ENCODE results near the gene CHN2. TPM values are rescaled to one million over a fixed set of nuclear protein-coding genes. Genes with fewer than 3 reads are reported as not detected.
A peak's percentile ranks its signal among the peaks of the same experiment; 100 is the strongest.

Gene CHN2
- total RNA-seq, 1 experiment from 2014 or later, result 18.8 TPM

- H3K36me3 Mint-ChIP-seq (ENCODE audit: insufficient read depth, unreplicated experiment), result peaks cover 6% of the 10 kb centered on the region
- Histone ChIP-seq H3K4me1 (peaks cover 27% of the 10 kb centered on the region), H3K4me3 (ENCODE audit: low read depth, low read length) (no peak overlapping the region), H3K27me3 (replicated peaks; ENCODE audit: control insufficient read depth, insufficient read depth, low read length) (no peaks in the 10 kb centered on the region), H3K36me3 (ENCODE audit: control insufficient read depth, insufficient read depth, low read length) (no peaks in the 10 kb centered on the region; the same call in 1 of the 2 replicates), H3K9me3 (no peaks in the 10 kb centered on the region)
- H3K4me3 Mint-ChIP-seq (ENCODE audit: unreplicated experiment), result no peak overlapping the region
- ChIA-PET POLR2A (no interaction called here), CTCF (no interaction called here)
- no peak for DNase-seq
- peaks cover 36% of the 10 kb centered on the region for H3K4me1 Mint-ChIP-seq (ENCODE audit: low read depth, unreplicated experiment)
- H3K9me3 Mint-ChIP-seq (ENCODE audit: unreplicated experiment), result no peaks in the 10 kb centered on the region
- no TSS peak for BruUV-seq (replicated peaks)
- intact Hi-C loops (cut with micrococcal nuclease; ENCODE audit: unreplicated experiment), result loop anchor here (5.0 kb wide), 1 partner anchor 77 kb away; the partner anchor contains the start of gene PRR15
- TF ChIP-seq, protein P1, sequence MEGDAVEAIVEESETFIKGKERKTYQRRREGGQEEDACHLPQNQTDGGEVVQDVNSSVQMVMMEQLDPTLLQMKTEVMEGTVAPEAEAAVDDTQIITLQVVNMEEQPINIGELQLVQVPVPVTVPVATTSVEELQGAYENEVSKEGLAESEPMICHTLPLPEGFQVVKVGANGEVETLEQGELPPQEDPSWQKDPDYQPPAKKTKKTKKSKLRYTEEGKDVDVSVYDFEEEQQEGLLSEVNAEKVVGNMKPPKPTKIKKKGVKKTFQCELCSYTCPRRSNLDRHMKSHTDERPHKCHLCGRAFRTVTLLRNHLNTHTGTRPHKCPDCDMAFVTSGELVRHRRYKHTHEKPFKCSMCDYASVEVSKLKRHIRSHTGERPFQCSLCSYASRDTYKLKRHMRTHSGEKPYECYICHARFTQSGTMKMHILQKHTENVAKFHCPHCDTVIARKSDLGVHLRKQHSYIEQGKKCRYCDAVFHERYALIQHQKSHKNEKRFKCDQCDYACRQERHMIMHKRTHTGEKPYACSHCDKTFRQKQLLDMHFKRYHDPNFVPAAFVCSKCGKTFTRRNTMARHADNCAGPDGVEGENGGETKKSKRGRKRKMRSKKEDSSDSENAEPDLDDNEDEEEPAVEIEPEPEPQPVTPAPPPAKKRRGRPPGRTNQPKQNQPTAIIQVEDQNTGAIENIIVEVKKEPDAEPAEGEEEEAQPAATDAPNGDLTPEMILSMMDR (IDR thresholded peaks at IDR 0.05; ENCODE audit: insufficient read depth in 1 of 2, low read depth in 1 of 2, low read length in 1 of 2, severe bottlenecking in 1 of 2, unreplicated experiment in 1 of 2), result no peak
- peak overlapping the region; percentile 15 for H3K27ac Mint-ChIP-seq (ENCODE audit: unreplicated experiment)
- H3K27me3 Mint-ChIP-seq (ENCODE audit: insufficient read depth, unreplicated experiment), result no peaks in the 10 kb centered on the region
These were observed 291.0 kb downstream of the CHN2 start for GRCh38 chr7:29485339-29486190.

- POLR2A ChIA-PET, result no interaction called here
- no peaks in the 10 kb centered on the region for H3K9me3 Mint-ChIP-seq (ENCODE audit: unreplicated experiment)
- H3K4me1 ChIP-seq, result peaks cover 29% of the 10 kb centered on the region
- peaks cover 6% of the 10 kb centered on the region for H3K36me3 Mint-ChIP-seq (ENCODE audit: insufficient read depth, unreplicated experiment)
- H3K36me3 ChIP-seq (ENCODE audit: control insufficient read depth, insufficient read depth, low read length), result no peaks in the 10 kb centered on the region; the same call in 1 of the 2 replicates
- DNase-seq, result no peak
- no peak overlapping the region for H3K4me3 ChIP-seq (ENCODE audit: low read depth, low read length)
- TF ChIP-seq, protein P1 (IDR thresholded peaks at IDR 0.05; ENCODE audit: insufficient read depth in 1 of 2, low read depth in 1 of 2, low read length in 1 of 2, severe bottlenecking in 1 of 2, unreplicated experiment in 1 of 2), result no peak
- H3K27me3 ChIP-seq (replicated peaks; ENCODE audit: control insufficient read depth, insufficient read depth, low read length), result no peaks in the 10 kb centered on the region
- CTCF ChIA-PET, result no interaction called here
- no peaks in the 10 kb centered on the region for H3K9me3 ChIP-seq
- peaks cover 30% of the 10 kb centered on the region for H3K4me1 Mint-ChIP-seq (ENCODE audit: low read depth, unreplicated experiment)
- no peak overlapping the region for H3K4me3 Mint-ChIP-seq (ENCODE audit: unreplicated experiment)
- no TSS peak for BruUV-seq (replicated peaks)
- intact Hi-C loops (cut with micrococcal nuclease; ENCODE audit: unreplicated experiment), result loop anchor here (5.0 kb wide), 1 partner anchor 76 kb away; the partner anchor contains the start of gene PRR15
- H3K27ac Mint-ChIP-seq (ENCODE audit: unreplicated experiment), result peak overlapping the region; percentile 15
- H3K27me3 Mint-ChIP-seq (ENCODE audit: insufficient read depth, unreplicated experiment), result no peaks in the 10 kb centered on the region
These were observed 291.7 kb downstream of the CHN2 start for GRCh38 chr7:29486191-29486700.

GRCh38 chr7:29487424-29487823, 292.8 kb downstream of the CHN2 start:
- DNase-seq, result no peak
- Histone ChIP-seq H3K9me3 (no peaks in the 10 kb centered on the region), H3K4me3 (ENCODE audit: low read depth, low read length) (no peak overlapping the region), H3K36me3 (ENCODE audit: control insufficient read depth, insufficient read depth, low read length) (no peaks in the 10 kb centered on the region; the same call in 1 of the 2 replicates), H3K4me1 (peaks cover 29% of the 10 kb centered on the region), H3K27me3 (replicated peaks; ENCODE audit: control insufficient read depth, insufficient read depth, low read length) (no peaks in the 10 kb centered on the region)
- H3K4me3 Mint-ChIP-seq (ENCODE audit: unreplicated experiment), result no peak overlapping the region
- H3K9me3 Mint-ChIP-seq (ENCODE audit: unreplicated experiment), result no peaks in the 10 kb centered on the region
- TF ChIP-seq, protein P1 (IDR thresholded peaks at IDR 0.05; ENCODE audit: insufficient read depth in 1 of 2, low read depth in 1 of 2, low read length in 1 of 2, severe bottlenecking in 1 of 2, unreplicated experiment in 1 of 2), result no peak
- peaks cover 29% of the 10 kb centered on the region for H3K4me1 Mint-ChIP-seq (ENCODE audit: low read depth, unreplicated experiment)
- intact Hi-C loops (cut with micrococcal nuclease; ENCODE audit: unreplicated experiment), result loop anchor here (5.0 kb wide), 1 partner anchor 75 kb away; the partner anchor contains the start of gene PRR15
- peak overlapping the region; percentile 8 for H3K27ac Mint-ChIP-seq (ENCODE audit: unreplicated experiment)
- H3K36me3 Mint-ChIP-seq (ENCODE audit: insufficient read depth, unreplicated experiment), result peaks cover 6% of the 10 kb centered on the region
- BruUV-seq (replicated peaks), result no TSS peak
- POLR2A ChIA-PET, result no interaction called here
- H3K27me3 Mint-ChIP-seq (ENCODE audit: insufficient read depth, unreplicated experiment), result no peaks in the 10 kb centered on the region
- CTCF ChIA-PET, result no interaction called here

All from Caco-2 (cell line).